Gastrocnemius medialis (tissue), 4 donors: ENCODE data around the gene SMYD3.

Experiments used
- CTCF ChIP-seq, 5 experiments: fragments of 450-650 bp in 3 of 5; fragments of 200-600 bp in 2 of 5; sonication (generic) in 2 of 5; IDR thresholded peaks in 4 of 5; conservative IDR thresholded peaks in 1 of 5; 1 replicate in 4 of 5; 2 replicates in 1 of 5; pipeline ENCODE4 v1.5.1; 2016 to 2019; ENCODE audit warnings: antibody characterized with exemption in 5 of 5, mild to moderate bottlenecking in 3 of 5, moderate library complexity in 3 of 5
- POLR2A ChIP-seq, 2 donors: fragments of 450-650 bp; IDR thresholded peaks; one replicate each; pipeline ENCODE4 v1.6.1; 2017; ENCODE audit warnings: antibody characterized with exemption in 2 of 2, mild to moderate bottlenecking in 2 of 2, moderate library complexity in 2 of 2

GRCh38 chr1:246415028-246415427, 92.1 kb downstream of the SMYD3 start:
- TF ChIP-seq POLR2A (IDR thresholded peaks at IDR 0.05) (no peak), CTCF (IDR thresholded peaks at IDR 0.05 in 4 of 5, conservative IDR thresholded peaks at IDR 0.05 in 1 of 5) (no peak)
